ENCODE measurements around the gene GJC2.
A peak's percentile ranks its signal among the peaks of the same experiment; 100 is the strongest.

The GJC2 gene

DNA sequence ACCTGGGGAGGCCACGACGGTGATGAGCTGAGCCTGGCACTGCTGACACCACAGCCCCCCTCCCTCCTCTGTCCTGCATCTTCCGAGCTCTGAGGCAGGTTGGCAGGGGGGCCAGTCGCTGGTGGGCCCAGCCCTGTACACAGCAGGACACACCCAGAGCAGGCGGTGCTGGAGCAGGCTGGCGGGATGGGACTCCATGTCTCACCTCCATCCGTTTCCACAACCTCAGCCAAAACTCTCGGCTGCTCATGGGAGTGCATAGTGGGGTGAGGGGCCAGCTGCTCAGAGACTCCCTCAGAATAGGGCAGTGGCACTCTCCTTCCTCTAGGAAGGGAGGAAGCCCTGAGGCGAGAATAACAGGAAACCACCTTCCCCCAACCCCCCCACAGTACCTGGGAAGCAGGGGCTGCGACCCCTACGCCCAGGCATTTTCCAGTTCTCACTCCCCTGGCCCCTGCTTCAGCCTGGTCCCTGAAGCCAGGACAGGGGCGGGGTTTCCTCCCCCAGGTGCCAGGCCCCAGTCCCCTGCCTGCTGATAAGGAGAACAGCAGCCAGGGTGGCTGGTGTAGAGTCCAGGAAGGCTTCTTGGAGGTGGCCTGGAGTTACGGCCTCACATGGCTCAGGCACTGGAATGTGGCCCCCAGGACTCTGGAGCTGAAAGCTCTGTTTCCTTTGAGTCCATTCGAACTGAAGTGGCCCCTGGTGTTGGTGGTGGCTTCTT is 12.7 kb downstream of the GJC2 start:
- H3K4me1 ChIP-seq (ENCODE audit: control insufficient read depth in 1 of 2, insufficient read depth in 2 of 2, low read length in 2 of 2): peaks cover 0 to 11% of the 10 kb centered on the region in 2 donors

DNA sequence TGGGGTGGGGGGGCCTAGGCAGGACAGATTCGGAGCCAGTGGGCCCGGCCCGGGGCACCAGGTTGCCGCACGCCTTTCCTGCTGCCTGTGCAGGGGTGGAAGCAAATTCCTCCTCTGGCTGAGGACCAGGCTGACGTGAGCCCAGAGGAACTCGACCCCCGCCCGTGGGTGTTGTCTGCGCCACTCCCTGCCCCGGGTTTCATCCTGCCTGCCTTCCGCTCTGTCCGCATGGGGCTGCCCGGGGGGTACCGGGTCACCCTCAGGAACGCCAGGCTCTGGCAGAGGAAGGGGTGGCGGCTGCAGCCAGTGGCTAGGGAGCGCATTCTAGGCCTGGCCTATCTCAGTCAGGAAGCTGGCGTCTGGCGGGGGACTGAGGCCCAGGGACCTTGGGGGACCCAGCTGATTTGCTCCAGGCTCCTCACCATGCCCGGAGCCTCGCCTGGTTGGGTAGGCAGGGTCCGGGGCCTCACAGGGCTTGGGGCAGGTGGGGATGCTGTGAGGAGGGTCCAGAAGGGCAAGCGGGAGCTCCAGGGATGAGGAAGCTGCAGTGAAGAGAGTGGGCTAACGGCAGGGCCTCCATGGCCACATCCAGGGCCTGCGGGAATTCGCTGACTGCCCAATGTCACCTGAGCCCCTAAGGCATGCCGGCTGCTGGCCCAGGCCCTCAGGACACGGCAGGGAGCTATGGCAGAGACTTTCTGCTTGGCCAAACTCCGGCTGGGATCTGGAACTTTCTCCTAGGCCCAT is 13.4 kb downstream of the GJC2 start:
- no peaks in the 10 kb centered on the region for H3K27me3 ChIP-seq (ENCODE audit: low read depth, low read length)
- no peaks in the 10 kb centered on the region for H3K9me3 ChIP-seq (ENCODE audit: control insufficient read depth in 1 of 2, low read length in 2 of 2)
- no peak overlapping the region for H3K4me3 ChIP-seq (ENCODE audit: low read depth in 1 of 2, low read length in 2 of 2)
- H3K27ac ChIP-seq (ENCODE audit: low read length): no peak overlapping the region
- H3K4me1 ChIP-seq (ENCODE audit: control insufficient read depth in 1 of 2, insufficient read depth in 2 of 2, low read length in 2 of 2): peaks cover 0 to 11% of the 10 kb centered on the region in 2 donors
- H3K36me3 ChIP-seq (ENCODE audit: control insufficient read depth in 1 of 2, insufficient read depth in 2 of 2, low read length in 2 of 2): no peaks in the 10 kb centered on the region

More for the DNA sequence above, 12.7 kb downstream of the GJC2 start:
- H3K9me3 ChIP-seq (ENCODE audit: control insufficient read depth in 1 of 2, low read length in 2 of 2): no peaks in the 10 kb centered on the region
- no peaks in the 10 kb centered on the region for H3K36me3 ChIP-seq (ENCODE audit: control insufficient read depth in 1 of 2, insufficient read depth in 2 of 2, low read length in 2 of 2)
- no peaks in the 10 kb centered on the region for H3K27me3 ChIP-seq (ENCODE audit: low read depth, low read length)
- H3K4me3 ChIP-seq (ENCODE audit: low read depth in 1 of 2, low read length in 2 of 2): no peak overlapping the region
- no peak overlapping the region for H3K27ac ChIP-seq (ENCODE audit: low read length)

DNA sequence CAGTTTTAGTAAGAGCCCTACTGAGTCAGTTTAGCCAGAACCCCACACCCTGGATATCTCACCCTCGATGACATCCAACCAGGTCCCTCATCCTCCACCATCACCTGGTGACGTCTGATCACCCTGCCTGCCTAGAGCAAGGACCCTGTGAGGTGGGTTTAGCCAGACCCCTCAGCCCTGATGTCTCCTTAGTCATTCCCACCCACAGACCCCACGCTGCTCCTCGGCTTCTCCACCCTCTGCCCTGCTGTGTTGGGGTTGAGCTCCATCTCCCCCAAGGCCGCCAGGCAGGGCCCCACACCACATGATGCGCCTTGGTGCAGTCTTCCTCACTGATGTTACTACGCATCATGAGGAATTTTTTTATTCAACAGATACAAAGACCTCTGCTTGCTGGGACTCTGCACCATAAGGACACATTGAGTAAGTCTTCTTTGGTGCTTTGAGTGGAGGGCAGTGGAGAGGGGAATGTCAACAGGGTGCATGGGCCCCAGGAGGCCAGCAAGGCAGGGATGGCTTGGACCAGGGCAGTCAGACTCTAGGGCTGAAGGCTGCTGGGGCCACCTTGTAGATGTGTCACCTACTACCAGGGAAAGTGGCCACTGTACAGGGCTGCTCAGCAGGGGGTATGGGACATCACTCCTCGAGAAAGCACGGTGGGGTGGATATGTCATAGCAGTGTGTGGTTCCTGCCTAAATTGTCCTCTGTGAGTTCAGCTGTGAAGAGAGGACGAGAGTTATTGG is 14.2 kb downstream of the GJC2 start:
- Histone ChIP-seq H3K9me3 (ENCODE audit: control insufficient read depth in 1 of 2, low read length in 2 of 2) (no peaks in the 10 kb centered on the region), H3K4me1 (ENCODE audit: control insufficient read depth in 1 of 2, insufficient read depth in 2 of 2, low read length in 2 of 2) (peaks cover 0 to 11% of the 10 kb centered on the region in 2 donors), H3K27ac (ENCODE audit: low read length) (no peak overlapping the region), H3K27me3 (ENCODE audit: low read depth, low read length) (no peaks in the 10 kb centered on the region), H3K4me3 (ENCODE audit: low read depth in 1 of 2, low read length in 2 of 2) (no peak overlapping the region), H3K36me3 (ENCODE audit: control insufficient read depth in 1 of 2, insufficient read depth in 2 of 2, low read length in 2 of 2) (no peaks in the 10 kb centered on the region)

DNA sequence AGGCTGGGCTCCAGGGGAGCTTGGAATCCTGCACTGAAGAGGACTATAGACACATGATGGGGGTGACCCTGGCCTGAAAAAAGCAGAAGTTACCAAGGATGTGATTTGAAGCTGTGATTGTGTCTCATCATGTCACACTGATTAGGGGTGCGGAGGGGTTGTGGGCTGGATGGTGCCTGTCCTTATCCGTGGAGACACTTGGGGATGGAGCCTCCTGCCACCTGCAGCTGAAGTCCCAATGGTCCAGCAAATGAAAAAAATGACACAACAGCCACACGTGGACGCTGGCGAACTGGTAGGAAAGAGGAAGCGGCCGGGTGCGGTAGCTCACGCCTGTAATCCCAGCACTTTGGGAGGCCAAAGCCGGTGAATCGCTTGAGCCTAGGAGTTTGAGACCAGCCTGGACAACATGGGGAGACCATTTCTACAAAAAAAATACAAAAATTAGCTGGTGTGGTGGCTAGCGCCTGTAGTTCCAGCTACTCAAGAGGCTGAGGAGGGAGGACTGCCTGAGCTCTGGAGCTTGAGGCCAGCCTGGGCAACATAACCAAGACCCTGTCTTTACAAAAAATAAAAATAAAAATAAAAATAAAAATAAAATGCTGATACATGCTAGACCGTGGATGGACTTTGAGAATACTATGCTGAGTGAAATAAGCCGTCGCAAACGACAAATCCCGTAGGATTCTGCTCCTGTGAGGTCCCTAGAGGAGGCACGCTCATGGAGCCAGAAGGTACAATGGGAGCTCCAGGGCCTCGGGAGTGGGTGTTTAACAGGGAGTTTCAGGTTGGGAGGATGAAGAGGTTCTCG is 15.0 kb downstream of the GJC2 start:
- Histone ChIP-seq H3K4me3 (ENCODE audit: low read depth in 1 of 2, low read length in 2 of 2) (peak overlapping the region; percentile 53 to 62), H3K9me3 (ENCODE audit: control insufficient read depth in 1 of 2, low read length in 2 of 2) (no peaks in the 10 kb centered on the region), H3K36me3 (ENCODE audit: control insufficient read depth in 1 of 2, insufficient read depth in 2 of 2, low read length in 2 of 2) (peaks cover 0 to 3% of the 10 kb centered on the region in 2 donors), H3K27me3 (ENCODE audit: low read depth, low read length) (no peaks in the 10 kb centered on the region), H3K4me1 (ENCODE audit: control insufficient read depth in 1 of 2, insufficient read depth in 2 of 2, low read length in 2 of 2) (peaks cover 0 to 11% of the 10 kb centered on the region in 2 donors), H3K27ac (ENCODE audit: low read length) (peak overlapping the region; percentile 88)

DNA sequence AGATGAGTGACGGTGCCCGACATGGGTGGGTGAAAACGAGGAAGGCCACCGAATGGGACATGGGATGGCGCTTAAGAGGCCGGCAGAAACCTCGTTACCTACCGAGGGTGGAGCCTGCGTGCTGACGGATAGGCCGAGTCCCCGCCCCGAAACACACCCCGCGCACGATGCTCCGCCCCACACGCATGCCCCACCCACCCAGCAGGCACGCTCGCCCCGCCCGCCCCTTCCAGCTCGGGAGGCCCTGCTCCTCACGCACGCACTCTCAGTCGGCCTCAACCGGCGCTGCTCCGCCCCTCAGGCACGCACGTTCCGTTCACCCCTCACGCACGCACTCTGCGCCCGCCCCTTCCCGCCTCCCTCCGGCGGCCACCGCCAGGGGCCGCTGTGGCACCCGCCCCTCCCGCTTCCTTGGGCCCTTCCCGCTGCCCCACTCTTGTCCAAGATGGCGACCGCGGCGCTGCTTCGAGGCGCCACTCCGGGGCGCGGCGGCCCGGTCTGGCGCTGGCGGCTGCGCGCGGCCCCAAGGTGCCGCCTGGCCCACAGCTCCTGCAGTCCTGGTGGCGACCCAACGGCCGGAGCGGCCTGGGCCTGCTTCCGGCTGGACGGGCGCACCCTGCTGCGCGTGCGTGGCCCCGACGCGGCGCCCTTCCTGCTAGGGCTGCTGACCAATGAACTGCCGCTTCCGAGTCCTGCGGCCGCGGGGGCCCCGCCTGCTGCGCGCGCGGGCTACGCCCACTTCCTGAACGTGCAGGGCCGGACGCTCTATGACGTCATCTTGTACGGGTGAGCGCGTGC is 15.8 kb downstream of the GJC2 start, which contains the start of gene IBA57:
Gene IBA57, plus strand, starts transcription at position 433 of the 798 bp plus-strand sequence. Its CDS starts 13 bp downstream, at position 446.
- H3K36me3 ChIP-seq (ENCODE audit: control insufficient read depth in 1 of 2, insufficient read depth in 2 of 2, low read length in 2 of 2): peaks cover 0 to 3% of the 10 kb centered on the region in 2 donors
- H3K27ac ChIP-seq (ENCODE audit: low read length): peak within 1 kb of the TSS; percentile 93
- peak within 1 kb of the TSS; percentile 63 to 74 for H3K4me3 ChIP-seq (ENCODE audit: low read depth in 1 of 2, low read length in 2 of 2)
- no peaks in the 10 kb centered on the region for H3K27me3 ChIP-seq (ENCODE audit: low read depth, low read length)
- H3K4me1 ChIP-seq (ENCODE audit: control insufficient read depth in 1 of 2, insufficient read depth in 2 of 2, low read length in 2 of 2): peaks cover 0 to 11% of the 10 kb centered on the region in 2 donors
- no peaks in the 10 kb centered on the region for H3K9me3 ChIP-seq (ENCODE audit: control insufficient read depth in 1 of 2, low read length in 2 of 2)

DNA sequence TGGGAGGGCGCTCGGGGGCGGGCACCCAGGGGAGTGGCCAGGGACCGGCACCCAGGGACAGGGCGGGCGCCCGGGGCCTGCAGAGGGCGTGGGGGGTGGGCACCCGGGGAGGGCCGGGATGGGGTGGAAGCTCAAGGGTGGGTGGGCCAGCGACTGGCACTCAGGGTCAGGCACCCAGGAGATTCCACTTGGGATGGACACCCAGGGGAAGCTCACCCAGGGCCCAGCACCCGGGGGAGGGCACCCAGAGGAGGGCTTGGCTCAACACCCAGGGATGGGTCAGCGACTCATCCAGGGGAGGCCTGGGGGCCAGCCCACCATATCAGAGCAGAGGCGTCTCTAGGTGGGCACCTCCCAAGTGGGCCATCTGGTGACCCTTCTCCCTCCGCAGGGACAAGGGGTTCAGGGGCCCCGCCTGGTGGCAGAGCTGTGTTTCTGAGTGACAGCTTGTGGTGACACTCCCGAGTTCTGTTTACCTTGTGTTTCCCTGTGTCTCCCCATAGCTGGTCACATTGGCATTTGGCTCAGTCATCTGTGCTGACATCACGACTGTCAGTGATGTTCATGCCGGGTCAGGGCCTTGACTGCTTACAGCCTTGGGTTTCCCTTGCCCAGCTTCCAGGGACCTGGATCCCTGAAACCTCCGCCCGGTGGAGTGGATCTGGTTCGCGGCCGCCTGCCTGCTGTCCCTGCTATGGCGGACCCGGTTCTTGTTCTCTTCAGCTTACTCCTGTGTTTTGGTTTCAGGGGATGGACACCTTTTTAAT is 16.6 kb downstream of the GJC2 start:
- peaks cover 0 to 3% of the 10 kb centered on the region in 2 donors for H3K36me3 ChIP-seq (ENCODE audit: control insufficient read depth in 1 of 2, insufficient read depth in 2 of 2, low read length in 2 of 2)
- no peaks in the 10 kb centered on the region for H3K9me3 ChIP-seq (ENCODE audit: control insufficient read depth in 1 of 2, low read length in 2 of 2)
- H3K4me1 ChIP-seq (ENCODE audit: control insufficient read depth in 1 of 2, insufficient read depth in 2 of 2, low read length in 2 of 2): peaks cover 0 to 11% of the 10 kb centered on the region in 2 donors
- peak overlapping the region; percentile 93 for H3K27ac ChIP-seq (ENCODE audit: low read length)
- peak overlapping the region; percentile 63 to 74 for H3K4me3 ChIP-seq (ENCODE audit: low read depth in 1 of 2, low read length in 2 of 2)
- H3K27me3 ChIP-seq (ENCODE audit: low read depth, low read length): no peaks in the 10 kb centered on the region

DNA sequence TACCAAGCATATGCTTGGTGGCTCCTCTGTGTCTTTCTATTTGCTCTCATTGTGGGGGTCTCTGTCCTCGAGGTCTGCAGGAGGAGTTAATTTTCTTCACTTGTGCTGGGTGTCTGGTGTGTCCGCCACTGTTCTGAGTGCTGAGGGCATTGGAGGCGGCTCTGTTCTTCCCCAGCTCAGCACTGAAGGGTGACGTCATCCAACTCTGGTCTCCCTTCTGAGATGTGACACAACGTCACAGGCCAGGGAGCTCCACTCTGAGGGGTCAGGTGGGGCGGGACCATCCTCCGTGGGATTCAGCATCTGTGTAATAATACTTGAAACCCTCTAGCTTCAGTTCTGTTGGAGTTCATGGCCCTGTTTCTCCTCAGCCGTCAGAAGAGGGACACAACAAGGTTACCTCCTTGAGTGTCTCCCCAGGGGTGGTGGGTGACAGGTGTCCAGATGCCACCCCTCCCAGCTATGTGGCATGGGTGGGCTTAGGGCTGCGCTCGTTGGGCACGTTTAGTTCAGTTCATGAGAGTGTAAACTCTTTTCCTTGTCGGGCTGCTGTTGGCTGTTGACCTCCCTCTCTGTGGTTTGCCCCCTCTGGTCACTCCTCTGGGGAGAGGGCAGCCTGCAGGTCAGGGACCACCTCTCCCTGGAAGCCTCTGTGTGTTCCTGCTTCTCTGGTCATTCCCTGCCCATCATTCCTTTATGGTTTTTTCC is 19.0 kb downstream of the GJC2 start:
- Histone ChIP-seq H3K4me3 (ENCODE audit: low read depth in 1 of 2, low read length in 2 of 2) (no peak overlapping the region), H3K36me3 (ENCODE audit: control insufficient read depth in 1 of 2, insufficient read depth in 2 of 2, low read length in 2 of 2) (peaks cover 0 to 3% of the 10 kb centered on the region in 2 donors), H3K27ac (ENCODE audit: low read length) (no peak overlapping the region)

DNA sequence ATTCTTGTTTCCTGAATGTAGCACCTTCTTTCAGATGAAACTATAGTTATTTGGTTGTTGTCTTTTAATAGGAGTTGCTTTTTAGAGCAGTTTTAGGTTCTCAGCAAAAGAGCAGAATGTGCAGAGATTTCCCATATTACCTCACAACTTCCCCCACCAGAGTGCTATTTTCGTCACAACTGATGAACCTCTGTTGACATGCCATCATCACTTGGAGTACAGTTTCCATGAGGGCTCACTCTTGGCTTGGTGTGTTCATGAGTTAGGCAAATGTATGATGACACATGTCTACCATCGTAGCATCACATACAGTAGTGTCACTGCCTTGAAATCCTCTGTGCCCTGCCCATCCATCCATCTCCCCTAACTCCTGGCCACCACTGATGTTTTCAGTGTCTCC is 19.6 kb downstream of the GJC2 start:
- no peaks in the 10 kb centered on the region for H3K27me3 ChIP-seq (ENCODE audit: low read depth, low read length)
- no peak overlapping the region for H3K27ac ChIP-seq (ENCODE audit: low read length)
- H3K36me3 ChIP-seq (ENCODE audit: control insufficient read depth in 1 of 2, insufficient read depth in 2 of 2, low read length in 2 of 2): peaks cover 0 to 3% of the 10 kb centered on the region in 2 donors

More for the DNA sequence above, 19.0 kb downstream of the GJC2 start:
- Histone ChIP-seq H3K27me3 (ENCODE audit: low read depth, low read length) (no peaks in the 10 kb centered on the region), H3K4me1 (ENCODE audit: control insufficient read depth in 1 of 2, insufficient read depth in 2 of 2, low read length in 2 of 2) (peaks cover 0 to 11% of the 10 kb centered on the region in 2 donors), H3K9me3 (ENCODE audit: control insufficient read depth in 1 of 2, low read length in 2 of 2) (no peaks in the 10 kb centered on the region)

DNA sequence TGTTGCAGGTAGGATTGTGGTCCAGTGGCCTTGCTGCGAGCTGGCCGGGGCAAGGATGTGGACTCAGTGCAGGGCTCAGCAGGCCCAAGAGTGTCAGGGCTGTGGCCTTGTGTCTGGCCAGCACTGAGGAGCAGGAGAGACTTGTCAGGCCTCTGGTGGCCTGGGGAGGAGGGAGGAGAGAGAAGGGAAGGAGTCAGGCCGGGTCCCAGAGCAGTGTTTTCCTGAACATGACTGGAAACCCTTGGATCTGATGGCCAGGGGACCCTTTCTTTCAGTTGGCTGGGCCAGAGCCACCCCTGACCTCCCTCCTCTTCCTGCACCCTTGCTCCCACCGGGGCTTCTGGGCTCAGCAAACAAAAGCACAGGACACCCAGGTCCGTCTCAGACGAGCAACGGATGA is 20.9 kb downstream of the GJC2 start:
- Histone ChIP-seq H3K4me1 (ENCODE audit: control insufficient read depth in 1 of 2, insufficient read depth in 2 of 2, low read length in 2 of 2) (peaks cover 0 to 11% of the 10 kb centered on the region in 2 donors), H3K27me3 (ENCODE audit: low read depth, low read length) (no peaks in the 10 kb centered on the region), H3K9me3 (ENCODE audit: control insufficient read depth in 1 of 2, low read length in 2 of 2) (no peaks in the 10 kb centered on the region), H3K4me3 (ENCODE audit: low read depth in 1 of 2, low read length in 2 of 2) (no peak overlapping the region), H3K27ac (ENCODE audit: low read length) (no peak overlapping the region), H3K36me3 (ENCODE audit: control insufficient read depth in 1 of 2, insufficient read depth in 2 of 2, low read length in 2 of 2) (peaks cover 3 to 7% of the 10 kb centered on the region in 2 donors)

More for the DNA sequence above, 19.6 kb downstream of the GJC2 start:
- Histone ChIP-seq H3K4me3 (ENCODE audit: low read depth in 1 of 2, low read length in 2 of 2) (no peak overlapping the region), H3K4me1 (ENCODE audit: control insufficient read depth in 1 of 2, insufficient read depth in 2 of 2, low read length in 2 of 2) (peaks cover 0 to 10% of the 10 kb centered on the region in 2 donors), H3K9me3 (ENCODE audit: control insufficient read depth in 1 of 2, low read length in 2 of 2) (no peaks in the 10 kb centered on the region)
